ENCODE data around the gene ZSWIM9. TPM values are rescaled to one million over a fixed set of nuclear protein-coding genes. Genes with fewer than 3 reads are reported as not detected.
"Not testable (repeated sequence)": the region's sequence is repeated elsewhere in the genome, so short reads cannot be mapped to it uniquely, and the experiment has no call there.

ZSWIM9 gene
- total RNA-seq, 1 experiment from 2014 or later: 7.0 TPM

- no peak for DNase-seq (ENCODE audit: low read depth)
- in situ Hi-C loops (cut with HindIII; ENCODE audit: low pct_unique_long_range_greater_than_20kb, low sequenced_read_pairs): no loop called here
These were observed 32.8 kb downstream of the ZSWIM9 start for GRCh38 chr19:48203222-48203793.

GRCh38 chr19:48203794-48204628 is 33.5 kb downstream of the ZSWIM9 start:
- DNase-seq (ENCODE audit: low read depth): peak; percentile 99
- in situ Hi-C loops (cut with HindIII; ENCODE audit: low pct_unique_long_range_greater_than_20kb, low sequenced_read_pairs): no loop called here

- in situ Hi-C loops (cut with HindIII; ENCODE audit: low pct_unique_long_range_greater_than_20kb, low sequenced_read_pairs): no loop called here
- DNase-seq (ENCODE audit: low read depth): no peak
These were observed 36.1 kb downstream of the ZSWIM9 start for GRCh38 chr19:48206397-48207093.

GRCh38 chr19:48210005-48210404 is 39.5 kb downstream of the ZSWIM9 start:
- in situ Hi-C loops (cut with HindIII; ENCODE audit: low pct_unique_long_range_greater_than_20kb, low sequenced_read_pairs): no loop called here

GRCh38 chr19:48213959-48214358 is 43.5 kb downstream of the ZSWIM9 start:
- in situ Hi-C loops (cut with HindIII; ENCODE audit: low pct_unique_long_range_greater_than_20kb, low sequenced_read_pairs): no loop called here
- no peak for DNase-seq (ENCODE audit: low read depth)

More at GRCh38 chr19:48210005-48210404, 39.5 kb downstream of the ZSWIM9 start:
- DNase-seq (ENCODE audit: low read depth): no peak

GRCh38 chr19:48216933-48217332 is 46.5 kb downstream of the ZSWIM9 start:
- in situ Hi-C loops (cut with HindIII; ENCODE audit: low pct_unique_long_range_greater_than_20kb, low sequenced_read_pairs): no loop called here
- DNase-seq (ENCODE audit: low read depth): no peak

GRCh38 chr19:48218997-48219396 is 48.5 kb downstream of the ZSWIM9 start:
- in situ Hi-C loops (cut with HindIII; ENCODE audit: low pct_unique_long_range_greater_than_20kb, low sequenced_read_pairs): no loop called here
- peak; percentile 43 for DNase-seq (ENCODE audit: low read depth)

- in situ Hi-C loops (cut with HindIII; ENCODE audit: low pct_unique_long_range_greater_than_20kb, low sequenced_read_pairs); DNase-seq (ENCODE audit: low read depth): not testable (repeated sequence)
These were observed 50.3 kb downstream of the ZSWIM9 start for GRCh38 chr19:48220784-48221183.

- DNase-seq (ENCODE audit: low read depth): no peak
- in situ Hi-C loops (cut with HindIII; ENCODE audit: low pct_unique_long_range_greater_than_20kb, low sequenced_read_pairs): no loop called here
These were observed 51.1 kb downstream of the ZSWIM9 start for GRCh38 chr19:48221628-48222027.

GRCh38 chr19:48230555-48231129 is 60.2 kb downstream of the ZSWIM9 start:
- in situ Hi-C loops (cut with HindIII; ENCODE audit: low pct_unique_long_range_greater_than_20kb, low sequenced_read_pairs): no loop called here

GRCh38 chr19:48237057-48237456 is 66.6 kb downstream of the ZSWIM9 start:
- no peak for DNase-seq (ENCODE audit: low read depth)
- in situ Hi-C loops (cut with HindIII; ENCODE audit: low pct_unique_long_range_greater_than_20kb, low sequenced_read_pairs): no loop called here

More at GRCh38 chr19:48230555-48231129, 60.2 kb downstream of the ZSWIM9 start:
- no peak for DNase-seq (ENCODE audit: low read depth)

GRCh38 chr19:48239120-48239519 is 68.6 kb downstream of the ZSWIM9 start:
- in situ Hi-C loops (cut with HindIII; ENCODE audit: low pct_unique_long_range_greater_than_20kb, low sequenced_read_pairs): no loop called here
- no peak for DNase-seq (ENCODE audit: low read depth)

- peak; percentile 11 for DNase-seq (ENCODE audit: low read depth)
- in situ Hi-C loops (cut with HindIII; ENCODE audit: low pct_unique_long_range_greater_than_20kb, low sequenced_read_pairs): no loop called here
These were observed 69.2 kb downstream of the ZSWIM9 start for GRCh38 chr19:48239582-48240141.

- in situ Hi-C loops (cut with HindIII; ENCODE audit: low pct_unique_long_range_greater_than_20kb, low sequenced_read_pairs); DNase-seq (ENCODE audit: low read depth): not testable (repeated sequence)
These were observed 71.3 kb downstream of the ZSWIM9 start for GRCh38 chr19:48241771-48242170.

- in situ Hi-C loops (cut with HindIII; ENCODE audit: low pct_unique_long_range_greater_than_20kb, low sequenced_read_pairs): no loop called here
- DNase-seq (ENCODE audit: low read depth): no peak
These were observed 73.8 kb downstream of the ZSWIM9 start for GRCh38 chr19:48244281-48244680.

GRCh38 chr19:48246101-48246500 is 75.6 kb downstream of the ZSWIM9 start:
- no peak for DNase-seq (ENCODE audit: low read depth)
- in situ Hi-C loops (cut with HindIII; ENCODE audit: low pct_unique_long_range_greater_than_20kb, low sequenced_read_pairs): no loop called here

- DNase-seq (ENCODE audit: low read depth): no peak
- in situ Hi-C loops (cut with HindIII; ENCODE audit: low pct_unique_long_range_greater_than_20kb, low sequenced_read_pairs): no loop called here
These were observed 76.7 kb downstream of the ZSWIM9 start for GRCh38 chr19:48247212-48247611.
